IMR-90 (cell line): Measurements from ENCODE around the gene RGMA.

Experiments used
- BHLHE40 ChIP-seq: fragments of 150-350 bp; IDR thresholded peaks from 2 replicates; pipeline ENCODE4 v1.6.1; 2016; ENCODE audit warnings: mild to moderate bottlenecking, low read depth, low read length
- CEBPB ChIP-seq: IDR thresholded peaks from 2 replicates; pipeline ENCODE4 v1.6.1; 2012; ENCODE audit warnings: low read depth, low read length, improper control_type of control experiment
- CHD1 ChIP-seq: IDR thresholded peaks from 2 replicates; pipeline ENCODE4 v1.6.1; 2012; ENCODE audit warnings: low read depth, low read length, improper control_type of control experiment
- CTCF ChIP-seq: conservative IDR thresholded peaks from 2 replicates; pipeline ENCODE4 v1.5.1; 2012; ENCODE audit warnings: mild to moderate bottlenecking, low read depth, low read length, improper control_type of control experiment
- ELK1 ChIP-seq: fragments of 150-350 bp; IDR thresholded peaks from 2 replicates; pipeline ENCODE4 v1.6.1; 2016; ENCODE audit warnings: low read depth, mild to moderate bottlenecking, low read length, moderate library complexity, borderline replicate concordance
- FOS ChIP-seq: fragments of 150-350 bp; IDR thresholded peaks from 2 replicates; pipeline ENCODE4 v1.6.1; 2016; ENCODE audit warnings: low read depth, low read length
- MXI1 ChIP-seq: IDR thresholded peaks from 2 replicates; pipeline ENCODE4 v1.6.1; 2012; ENCODE audit warnings: low read depth, mild to moderate bottlenecking, low read length, moderate library complexity, borderline replicate concordance
- NFE2L2 ChIP-seq: fragments of 150-350 bp; IDR thresholded peaks from 2 replicates; pipeline ENCODE4 v1.6.1; 2016; ENCODE audit warnings: low read depth, mild to moderate bottlenecking, low read length
- POLR2A ChIP-seq: IDR thresholded peaks from 2 replicates; pipeline ENCODE4 v1.6.1; 2012; ENCODE audit warnings: mild to moderate bottlenecking, low read depth, low read length
- RAD21 ChIP-seq: IDR thresholded peaks from 2 replicates; pipeline ENCODE4 v1.6.1; 2012; ENCODE audit warnings: low read length, improper control_type of control experiment
- SMC3 ChIP-seq: fragments of 150-350 bp; IDR thresholded peaks from 2 replicates; pipeline ENCODE4 v1.6.1; 2016; ENCODE audit warnings: low read depth, mild to moderate bottlenecking, antibody characterized with exemption, low read length, moderate library complexity
- USF2 ChIP-seq: fragments of 150-350 bp; IDR thresholded peaks from 2 replicates; pipeline ENCODE4 v1.6.1; 2017; ENCODE audit warnings: mild to moderate bottlenecking, antibody characterized with exemption, low read length, low read depth

- TF ChIP-seq CTCF (no peak), POLR2A (no peak), CEBPB (no peak), SMC3 (no peak), MXI1 (no peak), ELK1 (no peak), BHLHE40 (no peak), RAD21 (no peak), FOS (no peak), NFE2L2 (no peak), USF2 (no peak), CHD1 (no peak)
Measured at GRCh38 chr15:93082861-93083260, 6.2 kb downstream of the RGMA start.
